Prostate gland (tissue), 2 donors: ENCODE measurements around the gene PCDHA5.

ENCODE experiments used
- CTCF ChIP-seq, 4 experiments: fragments of 200-600 bp in 2 of 4; fragments of 450-650 bp in 2 of 4; sonication (generic) in 2 of 4; IDR thresholded peaks; 1 replicate in 3 of 4; 2 replicates in 1 of 4; pipeline ENCODE4 v1.5.1; 2016 to 2019; ENCODE audit warnings: antibody characterized with exemption in 4 of 4, mild to moderate bottlenecking in 2 of 4, moderate library complexity in 2 of 4
- POLR2A ChIP-seq: fragments of 450-650 bp; IDR thresholded peaks from one replicate; pipeline ENCODE4 v1.6.1; 2016; ENCODE audit warnings: antibody characterized with exemption, mild to moderate bottlenecking
- POLR2AphosphoS5 ChIP-seq: sonication (generic); formaldehyde crosslinking; IDR thresholded peaks from one replicate; pipeline ENCODE4 v1.6.1; 2017; ENCODE audit warnings: antibody characterized with exemption

GRCh38 chr5:140840978-140841962 lies 19.9 kb downstream of the PCDHA5 start, which contains the start of gene PCDHA8:
- TF ChIP-seq POLR2A (no peak), CTCF (IDR thresholded peaks at IDR 0.05) (no peak), POLR2AphosphoS5 (no peak)
